CD4-positive, CD25-positive, alpha-beta regulatory T cell (primary cell): ENCODE data around the gene C8G. TPM values are rescaled to one million over a fixed set of nuclear protein-coding genes. Genes with fewer than 3 reads are reported as not detected.
A peak's percentile ranks its signal among the peaks of the same experiment; 100 is the strongest.

ENCODE experiments used
- ATAC-seq, 2 donors: fragments of 150-1000 bp; cut with Tn5 transposase; one replicate each; pipeline ENCODE4 v1.10.0; 2021; ENCODE audit warnings: low read depth in 2 of 2, moderate number of reproducible peaks in 2 of 2, moderate library complexity in 1 of 2
- DNase-seq, 3 donors: peaks; one replicate each; pipeline versions ENCODE4 v3.0.0 to v3.0.0-alpha.2; 2012 to 2022; ENCODE audit warnings: mixed read lengths in 1 of 3
- H3K27ac ChIP-seq: one replicate; pipeline ENCODE4 v1.7.0; 2013; ENCODE audit warnings: mild to moderate bottlenecking, low read length; ENCODE audit not compliant: insufficient read depth, poor library complexity, severe bottlenecking
- H3K27me3 ChIP-seq: one replicate; pipeline ENCODE4 v1.7.0; 2013; ENCODE audit warnings: low read length; ENCODE audit not compliant: control insufficient read depth, insufficient read depth
- H3K36me3 ChIP-seq: one replicate; pipeline ENCODE4 v1.7.0; 2013; ENCODE audit warnings: mild to moderate bottlenecking, low read length, moderate library complexity; ENCODE audit not compliant: control insufficient read depth, insufficient read depth
- H3K4me1 ChIP-seq: 2 replicates; pipeline ENCODE4 v1.7.0; 2013; ENCODE audit warnings: mild to moderate bottlenecking, low read length; ENCODE audit not compliant: insufficient read depth, control insufficient read depth, poor library complexity, severe bottlenecking
- H3K4me3 ChIP-seq: one replicate; pipeline ENCODE4 v1.7.0; 2013; ENCODE audit warnings: low read depth, mild to moderate bottlenecking, low read length, moderate library complexity
- H3K9me3 ChIP-seq, 2 experiments: 1 replicate in 1 of 2; 2 replicates in 1 of 2; pipeline ENCODE4 v1.7.0; 2013; ENCODE audit warnings: low read length in 2 of 2, mild to moderate bottlenecking in 1 of 2, moderate library complexity in 1 of 2; ENCODE audit not compliant: control insufficient read depth in 2 of 2
- H3K27ac Mint-ChIP-seq, 3 donors: one replicate each; pipeline ENCODE4 v1.8.0; 2020 to 2022; ENCODE audit warnings: mild to moderate bottlenecking in 3 of 3, mixed read lengths in 3 of 3, moderate library complexity in 2 of 3
- H3K27me3 Mint-ChIP-seq: one replicate; pipeline ENCODE4 v1.8.0; 2022; ENCODE audit warnings: mild to moderate bottlenecking, mixed read lengths
- H3K36me3 Mint-ChIP-seq: one replicate; pipeline ENCODE4 v1.8.0; 2020; ENCODE audit warnings: mixed read lengths
- H3K4me1 Mint-ChIP-seq, 4 donors: one replicate each; pipeline ENCODE4 v1.8.0; 2020 to 2022; ENCODE audit warnings: mixed read lengths in 4 of 4, mild to moderate bottlenecking in 1 of 4
- H3K4me3 Mint-ChIP-seq, 4 donors: one replicate each; pipeline ENCODE4 v1.8.0; 2020 to 2022; ENCODE audit warnings: mild to moderate bottlenecking in 4 of 4, mixed read lengths in 4 of 4, moderate library complexity in 3 of 4
- H3K9me3 Mint-ChIP-seq, 7 donors: one replicate each; pipeline ENCODE4 v1.8.0; 2020 to 2022; ENCODE audit warnings: mixed read lengths in 7 of 7, mild to moderate bottlenecking in 3 of 7, moderate library complexity in 2 of 7
- polyA plus RNA-seq, 4 donors: library from polyadenylated mRNA; unstranded; fragments of 300-500 nt; fragmentation: Illumina TruSeq; gene quantifications; one replicate each; pipeline ENCODE4 v1.2.3, GENCODE V29; 2021
- total RNA-seq: library from RNA; stranded (reverse); gene quantifications from one replicate; pipeline ENCODE4 v1.2.3, GENCODE V29; 2022

The C8G gene
- total and polyA plus RNA-seq, 5 donors from 2014 or later = 0.96 to 1.1 TPM; not detected in 3

DNA sequence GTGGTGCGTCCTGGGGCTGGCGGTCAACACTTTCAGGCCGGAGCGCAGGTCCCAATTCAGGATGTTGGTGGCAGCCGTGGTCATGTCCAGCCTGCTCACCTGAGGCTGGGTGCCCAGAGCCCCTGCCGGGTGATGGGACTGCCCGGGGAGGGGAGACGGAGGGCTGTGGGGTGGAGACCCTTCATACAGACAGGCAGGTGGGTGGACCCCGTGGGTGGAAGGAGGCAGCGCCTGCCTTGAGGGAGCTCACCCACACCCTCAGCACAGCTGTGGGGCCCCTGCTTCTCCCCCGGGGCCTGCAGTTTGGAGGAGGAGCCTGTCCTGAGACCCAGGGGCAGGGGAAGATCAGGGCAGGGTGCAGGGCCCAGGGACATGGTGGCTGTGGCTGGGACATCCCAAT is 25.3 kb downstream of the C8G start:
- no peak for DNase-seq
- peaks cover 3% of the 10 kb centered on the region for H3K27me3 Mint-ChIP-seq
- Histone ChIP-seq H3K36me3 (no peaks in the 10 kb centered on the region), H3K4me1 (peaks cover 24% of the 10 kb centered on the region), H3K9me3 (no peaks in the 10 kb centered on the region), H3K27ac (no peak overlapping the region), H3K4me3 (no peak overlapping the region), H3K27me3 (no peaks in the 10 kb centered on the region)
- H3K36me3 Mint-ChIP-seq = no peaks in the 10 kb centered on the region
- H3K4me1 Mint-ChIP-seq = peaks cover 0 to 26% (median 13%) of the 10 kb centered on the region in 4 donors
- H3K9me3 Mint-ChIP-seq = no peaks in the 10 kb centered on the region
- H3K27ac Mint-ChIP-seq = no peak overlapping the region
- ATAC-seq = no peak
- H3K4me3 Mint-ChIP-seq = no peak overlapping the region

- Histone ChIP-seq H3K36me3 (no peaks in the 10 kb centered on the region), H3K4me1 (peaks cover 21% of the 10 kb centered on the region), H3K27ac (no peak overlapping the region), H3K4me3 (no peak overlapping the region), H3K27me3 (no peaks in the 10 kb centered on the region), H3K9me3 (no peaks in the 10 kb centered on the region)
- ATAC-seq (no peak), DNase-seq (no peak)
- Mint-ChIP-seq H3K27ac (no peak overlapping the region), H3K4me1 (peaks cover 0 to 25% (median 5%) of the 10 kb centered on the region in 4 donors), H3K36me3 (no peaks in the 10 kb centered on the region), H3K27me3 (peaks cover 5% of the 10 kb centered on the region), H3K9me3 (no peaks in the 10 kb centered on the region), H3K4me3 (no peak overlapping the region)
Observed at GRCh38 chr9:136971746-136972145, 26.7 kb downstream of the C8G start.

GRCh38 chr9:136972335-136972734 is 27.3 kb downstream of the C8G start:
- Mint-ChIP-seq H3K9me3 (no peaks in the 10 kb centered on the region), H3K27ac (no peak overlapping the region), H3K27me3 (peaks cover 5% of the 10 kb centered on the region), H3K36me3 (no peaks in the 10 kb centered on the region), H3K4me3 (no peak overlapping the region), H3K4me1 (peaks cover 0 to 23% (median 5%) of the 10 kb centered on the region in 4 donors)
- H3K4me3 ChIP-seq = no peak overlapping the region
- H3K27ac ChIP-seq = no peak overlapping the region
- H3K9me3 ChIP-seq = no peaks in the 10 kb centered on the region
- DNase-seq (no peak), ATAC-seq (no peak)
- no peaks in the 10 kb centered on the region for H3K36me3 ChIP-seq
- no peaks in the 10 kb centered on the region for H3K27me3 ChIP-seq
- peaks cover 21% of the 10 kb centered on the region for H3K4me1 ChIP-seq

- peaks cover 26% of the 10 kb centered on the region for H3K4me1 ChIP-seq
Observed at GRCh38 chr9:136972743-136973142, 27.7 kb downstream of the C8G start.

DNA sequence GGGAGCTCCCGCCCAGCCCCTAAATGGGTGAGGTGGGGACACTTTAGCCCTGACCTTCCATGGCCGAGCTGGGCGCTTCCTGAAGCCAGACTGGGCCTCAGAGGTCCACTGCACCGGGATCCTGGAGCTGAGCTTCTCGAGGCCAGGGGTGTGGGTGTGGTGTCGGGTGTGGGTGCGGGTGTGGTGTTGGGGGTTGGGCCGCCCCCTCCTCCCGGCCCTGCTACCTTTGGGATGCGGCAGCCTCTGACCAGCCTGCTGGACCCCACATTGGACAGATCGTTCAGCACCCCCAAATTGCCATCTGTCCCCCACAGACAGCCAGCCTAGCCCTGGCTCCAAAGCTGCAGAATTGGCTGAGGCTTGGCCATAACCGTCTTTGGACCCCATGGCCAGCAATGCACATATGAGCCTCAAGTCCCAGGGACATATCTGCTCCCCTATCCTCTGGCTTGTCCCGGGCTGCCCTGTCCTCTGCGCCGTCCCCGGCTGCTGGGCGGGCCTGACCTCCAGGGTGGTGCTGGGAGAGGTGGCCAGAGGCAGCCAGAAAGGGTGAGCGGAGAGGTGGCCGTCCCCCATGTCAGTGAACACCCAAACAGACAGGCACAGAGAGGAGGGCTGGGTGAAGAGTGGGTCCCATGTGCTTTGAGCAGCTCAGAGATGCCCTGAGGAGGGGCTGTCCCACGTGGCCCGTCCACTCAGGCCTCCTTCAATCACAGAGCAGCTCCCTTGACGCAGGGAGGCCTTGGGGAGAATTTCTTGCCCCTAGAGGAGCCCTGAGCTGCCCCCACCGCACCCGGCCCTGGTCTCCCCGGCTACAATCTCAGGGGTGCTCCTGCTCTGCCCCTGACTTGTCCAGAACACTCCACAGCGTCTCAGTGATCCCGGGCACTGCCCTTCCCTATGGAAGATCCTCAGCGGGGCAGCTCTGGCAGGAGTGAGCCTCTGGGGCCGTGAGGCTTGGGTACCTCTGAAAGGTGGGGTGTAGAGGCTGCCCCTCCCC is 28.9 kb downstream of the C8G start:
- Mint-ChIP-seq H3K4me1 (peaks cover 0 to 23% (median 5%) of the 10 kb centered on the region in 4 donors), H3K4me3 (no peak overlapping the region), H3K27ac (no peak overlapping the region), H3K27me3 (peaks cover 5% of the 10 kb centered on the region), H3K36me3 (no peaks in the 10 kb centered on the region), H3K9me3 (no peaks in the 10 kb centered on the region)
- Histone ChIP-seq H3K27ac (no peak overlapping the region), H3K36me3 (no peaks in the 10 kb centered on the region), H3K4me3 (no peak overlapping the region), H3K27me3 (no peaks in the 10 kb centered on the region), H3K4me1 (peaks cover 28% of the 10 kb centered on the region), H3K9me3 (no peaks in the 10 kb centered on the region)
- ATAC-seq (no peak), DNase-seq (no peak)

More at GRCh38 chr9:136972743-136973142, 27.7 kb downstream of the C8G start:
- Mint-ChIP-seq H3K36me3 (no peaks in the 10 kb centered on the region), H3K27ac (no peak overlapping the region), H3K4me1 (peaks cover 0 to 23% (median 5%) of the 10 kb centered on the region in 4 donors), H3K27me3 (peaks cover 5% of the 10 kb centered on the region), H3K4me3 (no peak overlapping the region), H3K9me3 (no peaks in the 10 kb centered on the region)
- Histone ChIP-seq H3K27me3 (no peaks in the 10 kb centered on the region), H3K9me3 (no peaks in the 10 kb centered on the region), H3K4me3 (no peak overlapping the region), H3K36me3 (no peaks in the 10 kb centered on the region), H3K27ac (no peak overlapping the region)
- DNase-seq (no peak), ATAC-seq (no peak)

DNA sequence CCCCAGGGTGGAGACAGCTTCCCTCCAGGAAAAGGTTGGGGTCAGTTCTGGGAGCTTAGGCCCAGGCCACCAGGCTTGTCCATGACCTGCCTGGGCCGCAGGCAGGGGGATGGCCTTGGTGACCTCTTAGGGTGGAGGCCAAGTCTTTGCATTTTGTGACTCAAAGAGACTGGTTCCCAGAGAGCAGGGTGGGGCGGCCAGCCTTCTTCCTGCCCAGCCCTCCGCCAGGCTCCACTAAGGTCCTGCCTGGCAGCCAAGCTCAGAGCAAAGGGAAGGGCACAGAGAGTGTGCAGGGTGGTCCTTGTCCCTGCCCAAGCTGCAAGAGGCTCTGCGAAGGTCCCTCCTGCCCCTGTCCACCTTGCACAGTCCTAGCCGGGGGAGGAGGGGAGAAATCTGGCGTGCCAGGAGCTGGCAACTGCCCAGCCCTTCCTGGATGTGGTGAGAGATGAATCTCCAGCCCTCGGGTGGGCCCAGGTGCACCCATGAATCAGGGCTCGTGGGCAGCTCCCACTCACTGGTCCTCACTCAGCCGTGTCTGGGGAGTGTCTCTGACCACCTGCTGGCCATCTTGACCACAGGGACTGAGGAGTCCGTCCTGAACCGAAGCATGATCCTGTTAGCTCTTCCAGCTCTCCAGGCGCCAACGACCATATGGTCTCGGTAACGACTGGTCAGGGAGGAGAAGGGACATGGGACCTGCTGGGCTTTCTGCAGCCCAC is 29.9 kb downstream of the C8G start:
- DNase-seq (peak in 1 of 3 donors; percentile 67), ATAC-seq (peak in 1 of 2 donors; percentile 8)
- H3K27me3 Mint-ChIP-seq = peaks cover 5% of the 10 kb centered on the region
- no peak overlapping the region for H3K27ac Mint-ChIP-seq
- no peak overlapping the region for H3K27ac ChIP-seq
- H3K4me3 Mint-ChIP-seq = peak overlapping the region in 2 of 4 donors; percentile 26 to 31
- H3K4me1 Mint-ChIP-seq = peaks cover 0 to 23% (median 5%) of the 10 kb centered on the region in 4 donors
- H3K36me3 Mint-ChIP-seq = no peaks in the 10 kb centered on the region
- no peaks in the 10 kb centered on the region for H3K27me3 ChIP-seq
- no peaks in the 10 kb centered on the region for H3K9me3 Mint-ChIP-seq
- H3K9me3 ChIP-seq = no peaks in the 10 kb centered on the region
- peak overlapping the region; percentile 26 for H3K4me3 ChIP-seq
- H3K4me1 ChIP-seq = peaks cover 28% of the 10 kb centered on the region
- no peaks in the 10 kb centered on the region for H3K36me3 ChIP-seq

GRCh38 chr9:136975644-136976043 is 30.6 kb downstream of the C8G start:
- H3K4me1 Mint-ChIP-seq = peaks cover 0 to 23% (median 5%) of the 10 kb centered on the region in 4 donors
- H3K36me3 Mint-ChIP-seq = no peaks in the 10 kb centered on the region
- H3K4me3 Mint-ChIP-seq = peak overlapping the region in 3 of 4 donors; percentile 24 to 73 (median 26)
- no peak overlapping the region for H3K27ac Mint-ChIP-seq
- no peaks in the 10 kb centered on the region for H3K27me3 ChIP-seq
- H3K4me1 ChIP-seq = peaks cover 28% of the 10 kb centered on the region
- DNase-seq (peak in 1 of 3 donors; percentile 38), ATAC-seq (no peak)
- no peaks in the 10 kb centered on the region for H3K9me3 ChIP-seq
- peaks cover 7% of the 10 kb centered on the region for H3K27me3 Mint-ChIP-seq
- no peaks in the 10 kb centered on the region for H3K36me3 ChIP-seq
- no peak overlapping the region for H3K27ac ChIP-seq
- H3K9me3 Mint-ChIP-seq = no peaks in the 10 kb centered on the region
- no peak overlapping the region for H3K4me3 ChIP-seq
